Stimulated activated CD8-positive, alpha-beta memory T cell treated with anti-CD3 and anti-CD28 coated beads, Interleukin-15, amount 100 ng/mL, for 48 hours (primary cell): Measurements from ENCODE around the gene SIGLEC1.
A peak's percentile ranks its signal among the peaks of the same experiment; 100 is the strongest.

Experiments used
- DNase-seq, 2 donors: peaks; one replicate each; pipeline ENCODE4 v3.0.0-alpha.2; 2020; ENCODE audit warnings: low read depth in 2 of 2

SIGLEC1 gene

DNA sequence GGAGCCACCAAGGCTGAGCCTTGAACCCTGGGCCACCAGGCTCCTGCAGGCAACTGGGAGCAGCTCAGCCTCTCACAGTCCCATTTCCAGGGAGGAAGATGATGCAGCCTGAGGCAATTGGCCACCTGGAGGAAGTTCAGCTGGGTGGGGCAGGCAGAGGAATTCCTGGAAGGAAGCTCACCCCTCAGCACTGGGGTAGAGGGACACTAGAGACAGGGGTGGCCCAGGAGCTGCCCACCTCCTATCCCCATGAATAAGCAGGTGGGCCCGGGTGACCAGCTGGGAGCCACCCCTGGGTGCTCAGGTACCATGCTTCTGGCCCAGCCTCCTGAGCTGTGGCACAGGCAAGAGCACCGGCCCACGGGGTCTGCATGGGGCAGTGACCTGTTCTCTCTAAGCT lies 16.5 kb upstream of the SIGLEC1 start:
- no peak for DNase-seq

DNA sequence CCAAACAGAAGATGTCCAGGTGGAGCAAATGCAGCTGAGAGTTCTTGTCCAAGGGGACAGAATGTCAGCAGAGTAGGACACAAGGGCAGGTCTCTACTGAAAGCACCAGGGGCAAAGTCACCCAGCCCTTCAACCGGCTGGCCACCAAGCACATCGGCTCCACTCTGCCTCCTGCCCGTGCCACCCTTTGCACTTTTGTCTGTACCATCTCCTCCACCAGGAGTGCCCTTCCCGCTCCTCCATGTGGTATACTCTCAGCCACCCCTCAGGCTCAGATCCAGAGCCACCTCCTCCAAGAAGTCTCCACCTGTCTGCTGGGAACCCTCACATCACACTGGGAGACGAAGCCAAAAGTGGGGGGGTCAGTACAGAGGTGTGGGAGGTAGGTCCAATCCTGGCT lies 16.0 kb upstream of the SIGLEC1 start:
- no peak for DNase-seq

DNA sequence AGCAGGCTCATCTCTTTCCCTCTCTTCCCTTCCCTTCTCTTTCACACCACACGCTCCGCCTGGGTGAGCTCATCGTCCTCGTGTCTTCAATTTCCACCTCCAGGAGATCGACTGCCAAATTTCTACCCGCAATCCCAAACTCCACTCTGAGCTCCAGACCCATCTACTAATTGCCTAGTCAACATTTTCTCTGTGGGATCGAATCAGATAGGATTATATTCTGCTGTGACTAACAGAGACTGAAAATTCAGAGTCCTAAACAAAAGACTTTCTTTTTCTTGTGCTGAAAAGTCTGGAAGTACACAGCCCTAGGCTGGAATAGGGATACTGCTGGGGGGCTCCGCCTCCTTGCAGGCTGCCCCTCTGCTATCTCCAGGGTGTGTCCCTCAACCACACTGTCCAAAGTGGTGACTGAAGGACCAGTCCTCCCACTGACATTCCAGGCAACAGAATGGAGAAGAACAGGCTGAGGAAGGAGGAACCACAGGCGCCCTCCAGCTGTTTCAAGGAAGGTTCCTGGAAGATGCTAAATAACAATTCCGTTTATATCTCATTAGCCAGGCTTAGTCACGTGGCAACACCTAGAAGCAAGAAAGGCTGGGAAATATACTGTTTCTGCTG lies 15.1 kb upstream of the SIGLEC1 start:
- no peak for DNase-seq

DNA sequence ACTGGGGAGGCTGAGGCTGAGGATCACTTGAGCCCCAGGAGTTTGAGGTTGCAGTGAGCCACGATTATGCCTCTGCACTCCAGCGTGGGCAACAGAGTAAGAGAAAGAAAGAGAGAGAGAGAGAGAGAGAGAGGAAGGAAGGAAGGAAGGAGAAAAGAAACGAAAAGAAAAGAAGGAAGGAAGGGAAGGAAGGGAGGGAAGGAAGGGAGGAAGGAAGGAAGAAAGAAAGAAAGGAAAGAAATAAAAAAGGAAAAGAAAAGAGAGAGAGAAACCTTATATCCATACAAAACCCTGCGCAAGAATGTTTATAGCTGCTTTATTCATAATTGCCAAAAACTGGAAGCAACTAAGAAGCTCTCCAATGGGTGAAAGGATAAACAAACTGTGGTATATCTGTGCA lies 12.0 kb upstream of the SIGLEC1 start:
- no peak for DNase-seq

DNA sequence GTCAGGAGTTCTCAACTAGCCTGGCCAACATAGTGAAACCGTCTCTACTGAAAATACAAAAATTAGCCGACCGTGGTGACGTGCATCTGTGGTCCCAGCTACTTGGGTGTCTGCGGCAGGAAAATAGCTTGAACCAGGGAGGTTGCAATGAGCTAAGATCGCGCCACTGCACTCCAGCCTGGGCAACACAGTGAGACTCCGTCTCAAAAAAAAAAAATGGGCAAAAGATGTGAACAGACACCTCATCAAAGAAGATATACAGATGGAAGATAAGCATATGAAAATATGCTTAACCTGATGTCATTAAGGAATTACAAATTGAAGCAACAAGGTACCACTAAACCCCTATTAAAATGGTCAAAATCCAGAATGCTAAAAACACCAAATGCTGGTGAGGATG lies 10.9 kb upstream of the SIGLEC1 start:
- DNase-seq, result no peak

DNA sequence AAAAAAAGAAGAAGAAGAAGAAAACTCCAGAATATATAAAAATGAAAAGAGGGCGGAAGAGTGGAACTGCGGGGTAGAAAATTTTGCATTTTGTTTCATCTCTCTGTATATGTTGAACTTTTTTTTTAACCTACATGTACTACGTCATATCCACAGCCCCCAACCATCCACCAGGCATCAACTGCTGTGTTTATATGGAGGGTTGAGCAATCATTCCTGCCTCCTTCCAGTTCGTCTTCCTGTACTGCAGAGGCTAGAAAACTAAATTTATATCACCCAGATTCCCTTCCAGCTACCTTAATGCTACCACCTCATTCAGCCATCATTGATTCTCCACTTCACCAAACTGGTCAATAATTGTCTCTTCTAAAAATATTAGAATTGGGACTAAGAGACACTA lies 9.5 kb upstream of the SIGLEC1 start:
- DNase-seq, result no peak

DNA sequence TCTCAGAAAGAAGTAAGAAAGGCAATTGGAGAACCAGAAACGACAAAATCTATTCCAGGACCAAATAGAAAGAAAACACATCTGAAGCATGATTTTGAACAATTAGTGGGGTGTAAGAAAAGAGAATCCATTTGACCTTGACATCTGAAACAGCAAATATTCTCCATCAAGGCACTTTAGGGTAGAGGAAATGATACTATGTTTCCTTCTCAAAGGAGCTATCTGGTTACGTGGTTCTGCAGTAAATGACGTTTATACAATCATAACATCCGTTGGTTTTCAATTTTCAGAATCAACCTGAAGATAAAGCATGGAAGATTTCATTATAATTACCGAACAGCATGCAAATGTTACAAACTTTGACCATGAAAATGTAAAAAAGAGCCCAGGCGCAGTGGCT lies 8.2 kb upstream of the SIGLEC1 start:
- no peak for DNase-seq

DNA sequence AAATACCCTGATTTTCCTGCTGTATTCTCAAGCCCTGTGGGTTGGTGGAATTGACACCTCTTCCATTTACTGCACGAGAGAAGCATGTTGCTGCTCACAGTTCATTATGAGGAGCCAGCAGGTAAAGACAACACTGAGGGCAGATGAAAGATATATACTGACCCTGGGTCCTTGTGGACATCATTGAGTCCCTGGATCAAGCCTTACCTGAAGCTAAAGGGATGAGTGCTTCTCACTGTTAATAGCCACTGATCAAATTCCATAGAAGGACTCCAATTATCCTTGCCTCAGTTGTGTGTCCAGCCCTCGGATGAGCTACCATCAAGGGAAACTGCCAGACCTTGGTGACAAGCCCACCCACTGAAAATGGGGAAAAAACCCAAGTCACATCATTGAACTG lies 7.7 kb upstream of the SIGLEC1 start:
- DNase-seq, result no peak

DNA sequence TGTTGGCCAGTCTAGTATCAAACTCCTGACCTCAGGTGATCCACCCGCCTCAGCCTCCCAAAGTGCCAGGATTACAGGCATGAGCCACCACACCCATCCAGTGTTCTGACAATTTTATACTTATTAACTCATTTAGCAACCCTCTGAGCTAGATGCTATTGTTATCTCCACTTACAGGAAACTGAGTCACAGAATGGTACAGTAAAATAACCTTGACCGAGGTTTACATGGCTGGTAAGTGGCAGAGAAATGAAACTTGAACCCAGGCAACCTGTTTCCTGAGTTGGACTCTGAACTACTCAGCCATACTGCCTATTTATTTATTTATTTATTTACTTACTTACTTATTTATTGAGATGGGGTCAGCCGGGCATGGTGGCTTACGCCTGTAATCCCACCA lies 6.6 kb upstream of the SIGLEC1 start:
- no peak for DNase-seq

DNA sequence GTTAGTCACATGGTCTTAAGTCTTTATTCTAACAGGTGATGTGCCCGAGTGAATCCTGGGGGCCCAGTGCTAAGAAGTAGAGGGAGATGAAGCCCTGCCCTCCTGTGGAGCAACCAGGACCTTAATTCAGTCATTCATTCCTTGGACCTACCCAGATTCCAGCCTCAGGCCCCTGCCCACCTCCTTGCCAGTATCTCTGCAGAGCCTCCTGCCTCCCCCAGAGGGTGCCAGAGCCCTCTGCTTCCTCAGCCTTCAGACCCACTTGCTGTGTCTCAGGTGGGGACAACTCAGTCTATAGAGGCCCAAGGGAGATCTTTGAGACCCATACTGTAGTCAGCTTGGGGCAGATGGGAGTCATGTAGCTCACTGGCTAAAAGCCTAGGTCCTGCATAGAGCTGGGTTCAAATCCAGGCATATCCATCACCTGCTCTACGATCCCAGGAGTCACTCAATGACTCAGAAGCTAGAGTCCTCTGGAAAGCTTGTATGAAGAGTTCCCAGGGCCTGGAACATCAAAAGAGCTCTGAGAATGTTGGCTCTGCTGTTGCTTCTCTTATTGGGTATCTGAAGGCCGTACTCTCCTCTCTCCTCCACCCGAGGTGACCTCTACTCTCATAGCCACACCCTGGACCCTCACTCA lies 3.9 kb upstream of the SIGLEC1 start:
- peak; percentile 9 to 10 for DNase-seq

DNA sequence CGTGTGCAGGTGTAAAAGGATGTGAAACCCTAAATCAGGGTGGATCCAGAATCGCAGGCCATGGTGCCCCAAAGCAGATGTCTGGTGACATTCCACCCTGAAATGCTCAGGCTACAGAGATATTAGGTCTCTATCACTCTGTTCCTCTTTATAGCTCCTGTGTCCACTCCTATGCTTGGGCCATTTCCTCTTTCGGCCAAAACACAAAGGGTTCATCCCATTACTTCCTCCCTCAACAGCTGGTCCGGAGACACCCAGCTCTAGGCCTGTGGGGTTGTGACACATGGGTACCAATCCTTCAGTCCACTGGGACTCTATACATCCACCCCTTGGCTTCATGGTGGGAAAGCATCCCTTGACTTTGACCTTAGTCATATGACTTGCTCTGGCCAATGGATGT lies 1.7 kb upstream of the SIGLEC1 start:
- DNase-seq, result no peak

DNA sequence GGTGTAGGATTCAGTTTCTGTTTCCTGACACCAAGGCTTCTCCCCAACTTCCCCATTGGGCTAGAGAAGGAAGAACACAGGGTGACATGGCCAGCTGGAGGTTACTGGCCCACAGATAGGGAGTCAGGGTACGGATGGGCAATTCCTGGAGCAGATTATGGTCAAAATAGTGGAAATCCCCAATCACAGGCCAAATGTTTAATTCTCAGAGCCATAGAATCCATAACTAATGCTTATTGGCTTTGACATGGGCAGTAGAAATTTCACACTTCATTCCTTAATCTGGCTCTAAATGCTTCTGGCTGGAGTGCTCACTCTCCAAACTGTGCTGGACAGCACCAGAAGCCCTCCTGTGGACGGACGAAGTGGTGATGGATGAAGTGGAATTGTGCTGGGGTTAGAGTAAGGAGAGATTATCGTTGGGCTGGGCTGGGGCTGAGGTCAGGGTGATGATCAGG lies 887 bp downstream of the SIGLEC1 start:
- DNase-seq, result no peak

DNA sequence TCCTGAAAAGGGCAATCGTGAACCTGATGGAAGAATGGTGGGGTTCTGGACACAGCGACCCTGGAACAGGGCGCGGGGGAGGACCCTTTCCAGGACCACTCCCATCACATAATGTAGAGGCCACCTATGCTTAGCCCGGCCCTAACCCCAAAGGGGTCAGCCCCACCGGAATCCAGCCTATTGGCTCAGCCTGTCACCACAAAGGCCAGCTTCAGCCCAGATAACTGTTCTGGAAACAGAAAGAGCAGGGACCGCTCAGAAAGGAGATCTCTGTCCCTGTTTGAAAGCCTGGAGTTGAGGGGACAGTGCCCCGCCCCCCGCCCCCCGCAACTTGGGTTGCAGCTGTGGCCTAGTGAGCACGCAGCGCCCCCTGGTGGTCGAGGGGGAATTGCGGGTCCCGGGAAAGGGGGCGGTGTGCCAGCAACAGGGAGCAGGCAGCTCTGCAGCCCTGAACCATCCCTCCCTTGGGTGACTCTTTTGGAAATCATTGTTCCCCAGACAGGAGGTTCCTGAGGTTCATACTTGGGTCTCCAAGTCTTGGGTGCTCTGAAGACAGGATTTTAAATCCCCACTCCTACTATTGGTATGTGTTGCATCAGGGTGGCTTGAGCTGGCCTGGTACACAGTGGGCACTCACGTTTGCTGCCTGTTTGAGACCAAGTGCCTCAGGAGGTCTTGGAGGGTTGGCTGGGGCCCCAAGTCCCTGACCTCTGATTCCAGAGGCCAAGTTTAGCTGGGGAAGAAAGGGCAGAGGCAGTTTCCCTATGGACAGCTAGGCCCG lies 1.5 kb downstream of the SIGLEC1 start:
- DNase-seq, result peak; percentile 52

DNA sequence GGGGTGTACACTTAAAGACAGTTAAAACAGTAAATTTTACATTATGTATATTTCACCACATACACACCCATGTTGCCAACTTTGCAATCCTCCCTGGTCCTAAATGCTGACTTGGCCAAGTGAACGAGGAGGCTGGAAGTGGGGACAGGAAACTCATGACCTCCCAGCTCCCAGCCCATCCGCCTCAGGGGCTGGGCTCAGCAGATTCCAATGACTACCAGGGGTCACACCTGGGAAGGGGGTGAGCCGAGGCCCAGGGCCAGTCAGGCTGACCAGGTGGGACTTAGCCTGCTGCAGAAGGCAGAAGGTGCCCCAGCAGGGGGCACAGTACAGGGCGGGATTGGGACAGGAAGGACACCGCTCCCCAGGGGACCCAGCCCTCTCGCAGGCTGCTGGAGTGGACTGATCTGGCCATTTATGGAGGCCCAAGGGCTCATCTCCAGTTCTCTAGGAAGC lies 2.4 kb downstream of the SIGLEC1 start:
- no peak for DNase-seq

DNA sequence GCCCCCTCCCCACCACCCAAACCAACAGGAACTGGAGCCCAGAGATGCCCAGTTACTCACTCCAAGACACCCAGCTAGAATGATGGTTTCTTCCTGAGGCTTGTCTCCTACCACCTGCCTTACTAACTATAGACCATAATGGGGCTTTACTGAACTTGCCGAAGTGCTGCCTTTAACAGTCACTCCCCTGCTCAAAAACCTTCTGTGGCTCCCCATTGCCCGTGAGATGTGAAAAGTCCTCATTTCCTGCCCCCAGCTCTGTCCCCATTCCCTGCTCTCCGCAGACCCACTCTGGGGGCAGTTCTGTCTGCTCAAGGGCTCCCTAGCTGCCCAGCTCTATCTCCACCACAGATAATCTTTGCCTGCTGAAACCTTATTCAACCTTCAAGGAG lies 4.9 kb downstream of the SIGLEC1 start:
- DNase-seq, result no peak

DNA sequence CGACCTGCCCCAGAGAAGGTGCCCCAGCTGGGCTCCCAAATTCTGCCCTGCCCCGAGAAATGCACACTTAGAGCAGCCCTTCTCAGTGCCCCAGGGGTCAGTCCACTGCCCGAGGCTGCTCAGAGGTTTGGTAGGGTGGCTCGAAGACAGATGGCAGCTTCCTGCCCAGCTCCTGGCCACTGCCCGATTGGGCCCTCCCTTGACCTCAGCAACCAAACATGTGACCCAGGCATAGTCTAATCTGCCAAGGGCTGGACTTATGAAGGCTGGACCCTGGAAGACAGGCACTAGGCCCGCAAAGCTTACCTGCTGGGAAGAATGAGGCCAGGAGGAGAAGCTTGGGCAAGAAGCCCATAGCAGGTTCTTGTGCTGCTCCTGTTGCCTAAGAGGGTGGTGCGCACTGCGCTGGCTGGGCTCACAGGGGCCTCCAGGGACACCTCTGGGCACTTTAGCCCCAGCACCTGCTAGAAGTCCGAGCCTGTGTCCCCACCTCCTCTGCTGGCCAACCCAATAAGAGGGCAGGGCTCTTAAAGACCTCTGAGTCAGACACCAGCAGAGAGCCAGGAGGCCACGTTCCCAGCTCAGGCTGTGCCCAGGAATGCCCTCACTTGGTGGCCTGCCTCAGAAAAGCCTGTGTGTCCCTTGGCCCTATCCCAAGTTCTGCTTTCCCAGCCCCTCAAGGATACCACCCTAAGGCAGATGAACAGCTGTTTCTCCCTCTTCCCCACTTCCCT lies 5.5 kb downstream of the SIGLEC1 start:
- DNase-seq, result no peak

DNA sequence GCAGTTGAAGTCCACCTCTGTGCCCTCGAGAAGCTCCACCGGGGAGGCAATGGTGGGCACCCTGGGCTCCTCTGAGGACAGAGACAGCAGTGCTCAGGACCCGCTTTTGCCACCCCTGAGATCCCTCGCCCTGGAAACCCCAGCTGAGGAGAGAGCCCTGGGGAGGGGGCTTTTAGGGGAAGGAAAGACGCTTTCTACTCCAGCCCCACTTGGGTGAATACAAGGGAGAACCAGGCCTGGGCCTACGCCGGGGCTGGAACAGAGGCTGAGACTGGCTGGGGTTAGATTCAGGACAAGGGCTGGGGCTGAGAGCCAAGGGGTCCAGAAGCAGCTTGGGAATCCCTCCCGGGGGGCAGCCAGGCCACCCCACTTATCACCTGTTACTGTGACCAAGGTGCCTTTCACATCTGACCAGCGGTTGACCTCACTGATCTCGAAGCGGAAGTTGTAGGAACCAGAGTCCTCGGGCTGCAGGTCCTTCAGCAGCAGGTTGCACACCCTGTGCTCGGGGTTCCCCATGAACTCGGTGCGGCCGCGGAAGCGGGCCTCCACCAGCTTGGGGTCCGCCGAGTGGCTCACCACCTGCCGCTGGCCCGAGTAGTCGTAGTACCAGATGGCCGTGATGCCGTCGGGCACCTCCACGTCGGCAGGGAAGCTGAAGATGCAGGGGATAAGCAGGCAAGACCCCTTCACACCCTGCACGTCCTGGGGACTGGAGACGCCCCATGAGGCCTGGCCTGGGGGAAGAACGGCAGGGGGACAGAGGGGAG lies 6.2 kb downstream of the SIGLEC1 start:
- DNase-seq, result no peak

DNA sequence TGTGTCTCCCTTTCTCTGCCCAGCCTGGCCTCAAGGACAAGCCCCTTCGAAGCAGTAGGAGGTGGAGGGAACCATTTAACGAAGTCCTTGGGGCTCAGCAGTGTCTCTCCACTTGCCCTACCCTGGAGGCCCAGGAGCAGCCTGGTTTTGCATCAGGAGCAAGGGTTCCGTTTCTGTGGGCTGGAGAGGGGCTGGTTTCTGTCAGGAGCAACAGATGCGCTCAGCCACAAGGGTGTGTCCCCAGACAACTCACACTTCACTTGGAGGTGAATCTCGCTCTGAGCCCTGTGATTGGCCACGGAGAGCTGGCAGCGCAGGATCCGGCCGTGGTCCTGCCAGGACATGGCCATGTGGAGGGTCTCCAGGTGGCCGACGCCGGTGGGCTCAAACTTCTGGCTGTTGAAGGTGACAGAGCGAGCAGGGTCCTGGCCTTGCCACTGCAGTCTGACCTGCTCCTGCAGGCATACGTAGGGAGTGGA lies 6.9 kb downstream of the SIGLEC1 start:
- DNase-seq, result no peak

DNA sequence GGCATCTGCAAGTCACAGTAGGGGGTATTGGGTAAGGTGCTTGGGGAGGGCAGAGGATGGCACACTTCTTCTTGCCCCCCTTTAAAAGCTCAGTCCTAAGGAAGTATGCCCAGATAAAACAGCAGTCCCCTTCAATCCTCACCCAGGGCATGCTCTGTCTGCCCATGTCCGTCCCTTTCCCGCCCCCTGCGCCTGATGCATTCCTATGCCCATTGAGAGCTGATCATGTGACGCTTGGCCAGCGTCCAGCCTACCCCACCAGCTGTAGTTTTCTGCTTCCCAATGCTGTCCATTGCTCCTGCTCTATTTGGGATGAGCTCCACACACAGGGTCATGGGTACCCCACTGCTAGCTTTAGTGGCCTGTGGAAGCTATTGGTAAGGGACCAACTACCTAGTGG lies 8.3 kb downstream of the SIGLEC1 start:
- DNase-seq, result no peak

DNA sequence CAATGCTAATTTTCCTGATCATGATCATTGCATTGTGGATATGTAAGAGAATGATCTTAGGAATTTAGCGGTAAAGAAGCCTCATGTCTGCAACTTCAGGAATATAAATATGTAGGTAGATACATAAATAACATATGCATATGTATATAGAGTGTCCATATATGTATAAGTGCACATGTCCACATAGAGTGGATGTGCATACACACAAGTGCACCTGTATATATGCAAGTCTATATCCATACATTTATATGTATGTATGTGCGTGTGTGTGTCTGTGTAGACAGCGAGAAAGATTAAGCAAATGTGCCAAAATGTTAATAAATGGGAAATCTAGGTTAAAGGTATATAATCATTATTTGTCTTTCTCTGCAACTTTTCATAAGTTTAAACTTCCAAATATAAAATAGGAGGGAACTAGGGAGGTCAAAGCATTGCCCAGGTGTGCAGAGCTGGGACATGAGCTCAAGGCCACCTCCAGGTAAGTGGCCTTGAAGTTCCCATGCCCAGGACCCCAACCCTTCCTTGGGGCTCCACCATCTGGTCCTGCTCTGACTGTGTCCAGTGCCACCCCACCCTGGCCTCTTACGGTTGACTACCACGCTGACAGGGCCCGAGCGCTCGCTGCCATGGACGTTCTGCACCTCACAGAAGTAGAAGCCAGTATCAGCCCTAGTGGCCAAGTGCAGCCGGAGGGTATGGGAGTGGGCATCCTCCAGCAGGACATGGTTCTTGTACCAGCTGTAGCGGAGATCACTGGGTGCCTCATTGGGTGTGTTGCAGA lies 9.6 kb downstream of the SIGLEC1 start:
- no peak for DNase-seq
